HEK293 (cell line): Measurements from ENCODE around the gene MST1R.

ENCODE experiments used
- CTCF ChIA-PET: fragments of 350-600 bp; formaldehyde crosslinking; extraction: SDS; loops from one replicate; lab custom pipeline; 2021; ENCODE audit warnings: antibody characterized with exemption; lab: Yijun Ruan, JAX
- POLR2A ChIA-PET: fragments of 300-600 bp; formaldehyde crosslinking; extraction: SDS; loops from one replicate; lab custom pipeline; 2020; ENCODE audit warnings: antibody characterized with exemption, inconsistent platforms; lab: Yijun Ruan, JAX
- H3K27ac ChIP-seq: fragments of 200-500 bp; sonication (Bioruptor generic); 2 replicates; pipeline ENCODE4 v1.5.1; 2014; ENCODE audit warnings: low read depth, low read length, control low read depth, inconsistent platforms; ENCODE audit errors: extremely low read depth
- H3K36me3 ChIP-seq, 2 experiments: fragments of 200-500 bp in 1 of 2; sonication (Bioruptor generic) in 1 of 2; 1 replicate in 1 of 2; 2 replicates in 1 of 2; pipeline ENCODE4 v1.5.1; 2014 to 2017; ENCODE audit warnings: inconsistent platforms in 2 of 2, low read length in 2 of 2; ENCODE audit not compliant: control insufficient read depth in 2 of 2, insufficient read depth in 1 of 2
- H3K4me1 ChIP-seq: fragments of 200-500 bp; sonication (Bioruptor generic); 2 replicates; pipeline ENCODE4 v1.5.1; 2014; ENCODE audit warnings: mild to moderate bottlenecking, low read length, inconsistent platforms; ENCODE audit not compliant: control insufficient read depth, insufficient read depth
- H3K4me3 ChIP-seq: 2 replicates; pipeline ENCODE4 v1.5.1; 2011; ENCODE audit warnings: low read depth, mild to moderate bottlenecking, control low read depth, low read length, moderate library complexity
- H3K9me3 ChIP-seq: fragments of 200-500 bp; sonication (Bioruptor generic); 2 replicates; pipeline ENCODE4 v1.5.1; 2014; ENCODE audit warnings: low read depth, low read length, inconsistent platforms; ENCODE audit not compliant: control insufficient read depth, insufficient read depth
- HOXA7 ChIP-seq: sonication (generic); formaldehyde crosslinking; IDR thresholded peaks from 2 replicates; pipeline ENCODE4 v1.8.1; 2022; ENCODE audit warnings: missing genetic modification reagents, borderline replicate concordance
- KLF10 ChIP-seq: fragments of 450-650 bp; IDR thresholded peaks from 2 replicates; pipeline ENCODE4 v1.5.1; 2018; ENCODE audit warnings: missing biosample characterization, mild to moderate bottlenecking, missing genetic modification characterization
- KLF16 ChIP-seq: fragments of 450-650 bp; formaldehyde crosslinking; IDR thresholded peaks from 2 replicates; pipeline ENCODE4 v1.5.1; 2017; ENCODE audit warnings: missing biosample characterization, missing genetic modification characterization
- KLF9 ChIP-seq: fragments of 450-650 bp; formaldehyde crosslinking; IDR thresholded peaks from 2 replicates; pipeline ENCODE4 v1.5.1; 2016; ENCODE audit warnings: missing biosample characterization, missing genetic modification characterization, low read depth
- SCRT2 ChIP-seq: fragments of 450-650 bp; formaldehyde crosslinking; IDR thresholded peaks from 2 replicates; pipeline ENCODE4 v1.5.1; 2016; ENCODE audit warnings: missing biosample characterization, missing genetic modification characterization
- SP3 ChIP-seq: fragments of 450-650 bp; formaldehyde crosslinking; IDR thresholded peaks from 2 replicates; pipeline ENCODE4 v1.5.1; 2016; ENCODE audit warnings: missing biosample characterization, missing genetic modification characterization
- YY1 ChIP-seq: fragments of 450-650 bp; formaldehyde crosslinking; IDR thresholded peaks from 2 replicates; pipeline ENCODE4 v1.5.1; 2018; ENCODE audit warnings: missing biosample characterization, missing genetic modification characterization
- YY2 ChIP-seq: fragments of 450-650 bp; formaldehyde crosslinking; IDR thresholded peaks from 2 replicates; pipeline ENCODE4 v1.5.1; 2016; ENCODE audit warnings: missing biosample characterization, missing genetic modification characterization
- ZBTB20 ChIP-seq: fragments of 450-650 bp; formaldehyde crosslinking; IDR thresholded peaks from 2 replicates; pipeline ENCODE4 v1.5.1; 2016; ENCODE audit warnings: missing biosample characterization, missing genetic modification characterization
- ZFP3 ChIP-seq: fragments of 450-650 bp; formaldehyde crosslinking; IDR thresholded peaks from 2 replicates; pipeline ENCODE4 v1.5.1; 2016; ENCODE audit warnings: low read depth, missing biosample characterization, missing genetic modification characterization
- ZIC2 ChIP-seq: fragments of 450-650 bp; formaldehyde crosslinking; IDR thresholded peaks from 2 replicates; pipeline ENCODE4 v1.5.1; 2016; ENCODE audit warnings: missing biosample characterization, missing genetic modification characterization
- ZNF112 ChIP-seq: fragments of 450-650 bp; formaldehyde crosslinking; IDR thresholded peaks from 2 replicates; pipeline ENCODE4 v1.5.0; 2017; ENCODE audit warnings: missing biosample characterization, missing genetic modification characterization
- ZNF146 ChIP-seq: fragments of 450-650 bp; formaldehyde crosslinking; IDR thresholded peaks from 2 replicates; pipeline ENCODE4 v1.5.1; 2016; ENCODE audit warnings: missing biosample characterization, missing genetic modification characterization
- ZNF174 ChIP-seq: fragments of 450-650 bp; formaldehyde crosslinking; IDR thresholded peaks from 2 replicates; pipeline ENCODE4 v1.5.0; 2017; ENCODE audit warnings: missing biosample characterization, mild to moderate bottlenecking, missing genetic modification characterization
- ZNF184 ChIP-seq: fragments of 450-650 bp; IDR thresholded peaks from 2 replicates; pipeline ENCODE4 v1.5.1; 2018; ENCODE audit warnings: missing biosample characterization, mild to moderate bottlenecking, missing genetic modification characterization
- ZNF23 ChIP-seq: fragments of 450-650 bp; formaldehyde crosslinking; IDR thresholded peaks from 2 replicates; pipeline ENCODE4 v1.5.1; 2016; ENCODE audit warnings: missing biosample characterization, missing genetic modification characterization, borderline replicate concordance
- ZNF266 ChIP-seq: fragments of 450-650 bp; formaldehyde crosslinking; IDR thresholded peaks from 2 replicates; pipeline ENCODE4 v1.5.1; 2016; ENCODE audit warnings: missing biosample characterization, missing genetic modification characterization, low read depth
- ZNF426 ChIP-seq: fragments of 450-650 bp; formaldehyde crosslinking; IDR thresholded peaks from 2 replicates; pipeline ENCODE4 v1.5.1; 2017; ENCODE audit warnings: missing biosample characterization, missing genetic modification characterization, mild to moderate bottlenecking, inconsistent platforms, moderate library complexity
- ZNF449 ChIP-seq: fragments of 450-650 bp; formaldehyde crosslinking; IDR thresholded peaks from 2 replicates; pipeline ENCODE4 v1.5.1; 2017; ENCODE audit warnings: missing biosample characterization, mild to moderate bottlenecking, missing genetic modification characterization, moderate library complexity
- ZNF48 ChIP-seq: fragments of 450-650 bp; formaldehyde crosslinking; IDR thresholded peaks from 2 replicates; pipeline ENCODE4 v1.5.1; 2016; ENCODE audit warnings: missing biosample characterization, missing genetic modification characterization
- ZNF558 ChIP-seq: fragments of 450-650 bp; formaldehyde crosslinking; IDR thresholded peaks from 2 replicates; pipeline ENCODE4 v1.5.1; 2016; ENCODE audit warnings: missing biosample characterization, missing genetic modification characterization
- ZNF600 ChIP-seq: fragments of 450-650 bp; formaldehyde crosslinking; IDR thresholded peaks from 2 replicates; pipeline ENCODE4 v1.5.1; 2016; ENCODE audit warnings: missing biosample characterization, missing genetic modification characterization
- ZNF629 ChIP-seq: fragments of 450-650 bp; formaldehyde crosslinking; IDR thresholded peaks from 2 replicates; pipeline ENCODE4 v1.5.1; 2017; ENCODE audit warnings: missing biosample characterization, missing genetic modification characterization
- ZNF692 ChIP-seq: fragments of 450-650 bp; formaldehyde crosslinking; IDR thresholded peaks from 2 replicates; pipeline ENCODE4 v1.5.1; 2016; ENCODE audit warnings: missing biosample characterization, missing genetic modification characterization
- ZNF707 ChIP-seq: fragments of 450-650 bp; formaldehyde crosslinking; IDR thresholded peaks from 2 replicates; pipeline ENCODE4 v1.5.1; 2016; ENCODE audit warnings: missing biosample characterization, missing genetic modification characterization
- ZNF785 ChIP-seq: fragments of 450-650 bp; formaldehyde crosslinking; IDR thresholded peaks from 2 replicates; pipeline ENCODE4 v1.5.1; 2016; ENCODE audit warnings: missing biosample characterization, missing genetic modification characterization
- ZNF830 ChIP-seq: fragments of 450-650 bp; IDR thresholded peaks from 2 replicates; pipeline ENCODE4 v1.5.0; 2018; ENCODE audit warnings: missing biosample characterization, missing genetic modification characterization, low read depth, mild to moderate bottlenecking, moderate library complexity
- ZSCAN23 ChIP-seq: fragments of 450-650 bp; formaldehyde crosslinking; IDR thresholded peaks from 2 replicates; pipeline ENCODE4 v1.5.1; 2016; ENCODE audit warnings: missing biosample characterization, missing genetic modification characterization
- ZXDB ChIP-seq: fragments of 450-650 bp; formaldehyde crosslinking; IDR thresholded peaks from 2 replicates; pipeline ENCODE4 v1.5.1; 2016; ENCODE audit warnings: missing biosample characterization, missing genetic modification characterization
- TF ChIP-seq, protein P1 (sequence below): fragments of 450-650 bp; formaldehyde crosslinking; IDR thresholded peaks from 2 replicates; pipeline ENCODE4 v1.5.1; 2017; ENCODE audit warnings: missing biosample characterization, missing genetic modification characterization

Gene MST1R

DNA sequence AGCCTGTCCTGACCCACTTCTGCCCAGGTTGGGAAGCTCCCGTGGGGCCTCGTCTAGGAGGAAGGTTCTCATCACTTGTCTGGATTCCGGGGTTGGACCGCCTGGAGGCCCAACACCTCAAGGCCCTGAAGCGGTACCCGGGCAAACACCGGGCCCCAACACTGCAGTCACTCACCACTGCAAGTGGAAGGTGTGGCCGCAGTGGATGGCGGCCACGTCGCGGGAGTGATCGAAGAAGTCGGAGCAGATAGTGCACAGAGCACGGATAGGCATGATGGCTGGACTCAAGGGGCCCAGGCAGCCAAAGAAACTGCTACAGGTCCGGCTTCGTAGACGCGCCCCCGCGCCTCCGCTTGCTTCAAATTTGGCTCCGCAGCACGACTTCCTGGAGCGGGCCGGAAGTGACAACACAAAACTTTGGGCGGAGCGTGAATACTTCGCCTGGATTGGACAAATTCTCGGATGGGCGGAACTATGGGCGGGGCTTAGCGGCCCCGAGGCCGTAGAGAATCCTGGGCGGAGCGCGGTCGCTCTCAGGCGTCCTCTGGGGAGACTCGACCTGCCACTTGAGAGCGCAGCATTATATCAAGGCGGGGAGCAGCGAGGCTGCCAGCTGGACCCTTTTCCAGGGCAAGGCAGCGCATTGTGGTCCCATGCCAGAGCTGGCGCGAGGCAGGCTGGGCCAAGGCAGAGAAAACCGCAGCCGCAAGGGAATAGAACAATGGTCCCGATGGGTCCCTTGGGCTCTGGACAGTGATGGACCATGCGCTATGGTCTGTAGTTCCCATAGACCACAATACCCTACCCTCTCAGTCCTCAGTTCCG is 47.3 kb downstream of the MST1R start, which contains the start of gene TRAIP (continued):
- TF ChIP-seq SCRT2 (tag by site-specific recombination) (peak; percentile 89), ZNF629 (tag by site-specific recombination) (peak; percentile 50; the same call in 1 of the 2 replicates), SP3 (tag by site-specific recombination) (peak; percentile 93), ZNF692 (0 out of 2 replicates have a peak, but pooled peaks have one; percentile 42), ZIC2 (tag by site-specific recombination) (no peak), KLF10 (peak; percentile 22; the same call in 1 of the 2 replicates), ZSCAN23 (tag by site-specific recombination) (no peak), ZBTB20 (tag by site-specific recombination) (peak; percentile 89), KLF9 (tag by site-specific recombination) (peak; percentile 56; the same call in 1 of the 2 replicates), ZXDB (tag by site-specific recombination) (peak; percentile 35; the same call in 1 of the 2 replicates), ZNF174 (tag by site-specific recombination) (no peak), ZNF48 (tag by site-specific recombination) (no peak), YY2 (tag by site-specific recombination) (0 out of 2 replicates have a peak, but pooled peaks have one; percentile 11), ZNF23 (tag by site-specific recombination) (no peak), ZNF146 (no peak), HOXA7 (CRISPR knock-in tag) (no peak), KLF16 (0 out of 2 replicates have a peak, but pooled peaks have one; percentile 42)
- TF ChIP-seq, protein P1, sequence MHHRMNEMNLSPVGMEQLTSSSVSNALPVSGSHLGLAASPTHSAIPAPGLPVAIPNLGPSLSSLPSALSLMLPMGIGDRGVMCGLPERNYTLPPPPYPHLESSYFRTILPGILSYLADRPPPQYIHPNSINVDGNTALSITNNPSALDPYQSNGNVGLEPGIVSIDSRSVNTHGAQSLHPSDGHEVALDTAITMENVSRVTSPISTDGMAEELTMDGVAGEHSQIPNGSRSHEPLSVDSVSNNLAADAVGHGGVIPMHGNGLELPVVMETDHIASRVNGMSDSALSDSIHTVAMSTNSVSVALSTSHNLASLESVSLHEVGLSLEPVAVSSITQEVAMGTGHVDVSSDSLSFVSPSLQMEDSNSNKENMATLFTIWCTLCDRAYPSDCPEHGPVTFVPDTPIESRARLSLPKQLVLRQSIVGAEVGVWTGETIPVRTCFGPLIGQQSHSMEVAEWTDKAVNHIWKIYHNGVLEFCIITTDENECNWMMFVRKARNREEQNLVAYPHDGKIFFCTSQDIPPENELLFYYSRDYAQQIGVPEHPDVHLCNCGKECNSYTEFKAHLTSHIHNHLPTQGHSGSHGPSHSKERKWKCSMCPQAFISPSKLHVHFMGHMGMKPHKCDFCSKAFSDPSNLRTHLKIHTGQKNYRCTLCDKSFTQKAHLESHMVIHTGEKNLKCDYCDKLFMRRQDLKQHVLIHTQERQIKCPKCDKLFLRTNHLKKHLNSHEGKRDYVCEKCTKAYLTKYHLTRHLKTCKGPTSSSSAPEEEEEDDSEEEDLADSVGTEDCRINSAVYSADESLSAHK (tag by site-specific recombination) = peak; percentile 80

DNA sequence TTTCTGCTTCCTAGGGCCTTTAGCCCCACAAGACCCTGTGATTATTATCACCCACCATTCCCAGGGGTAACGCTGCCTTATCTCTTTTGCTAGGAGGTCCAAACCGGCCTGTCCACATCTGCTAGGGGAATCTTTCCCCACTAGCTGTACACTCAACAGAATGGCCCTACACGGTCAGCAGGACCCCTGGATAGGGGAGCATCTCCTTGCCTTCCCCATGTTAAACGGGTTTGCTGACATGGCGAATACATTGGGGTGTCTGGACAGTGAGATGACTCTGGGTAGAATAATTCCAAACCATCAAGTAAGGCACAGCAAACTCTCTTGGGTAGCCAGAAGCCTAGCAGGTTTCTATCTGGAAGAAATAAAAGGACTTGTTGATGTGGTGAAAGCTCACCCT is 48.0 kb downstream of the MST1R start:
- Histone ChIP-seq H3K4me3 (peak overlapping the region; percentile 54), H3K27ac (no peak overlapping the region), H3K4me1 (no peaks in the 10 kb centered on the region), H3K36me3 (peaks cover 0 to 3% of the 10 kb centered on the region in 2 experiments; a peak in 2 of 3 replicates), H3K9me3 (no peaks in the 10 kb centered on the region)
- TF ChIP-seq KLF9 (tag by site-specific recombination) (no peak), ZNF112 (tag by site-specific recombination) (no peak), ZNF184 (tag by site-specific recombination) (no peak)
- CTCF ChIA-PET = interaction anchor here (0.8 to 1.4 kb wide), 3 partner anchors 17 to 50 kb away, joined by 3 to 5 read pairs (median 5); no protein-coding TSS in a partner anchor
- POLR2A ChIA-PET = no interaction called here

DNA sequence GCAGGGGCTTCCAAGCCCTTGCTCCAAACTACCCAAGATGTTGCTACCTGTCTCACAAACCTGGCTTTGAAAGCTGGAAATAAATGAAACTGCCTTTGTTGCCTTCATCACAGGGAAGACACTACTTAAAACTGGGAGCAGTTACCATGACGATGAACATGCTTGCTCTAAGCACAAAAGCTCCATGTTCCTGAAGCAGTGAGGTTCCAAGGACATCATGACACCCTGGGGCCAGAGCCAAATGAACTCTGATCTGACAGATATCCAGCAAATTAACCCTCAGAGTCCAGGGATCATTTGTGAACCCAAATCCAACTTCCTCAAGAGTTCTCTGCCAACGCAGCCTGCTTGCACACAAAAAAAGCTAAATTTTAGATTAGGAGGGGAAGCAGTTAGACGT is 58.0 kb downstream of the MST1R start:
- Histone ChIP-seq H3K27ac (no peak overlapping the region), H3K4me1 (no peaks in the 10 kb centered on the region), H3K4me3 (no peak overlapping the region), H3K36me3 (peaks cover 0 to 73% of the 10 kb centered on the region in 2 experiments; a peak in 2 of 3 replicates), H3K9me3 (no peaks in the 10 kb centered on the region)
- CTCF ChIA-PET = interaction anchor here (0.6 to 0.9 kb wide), 2 partner anchors 44 to 121 kb away, joined by 3 to 4 read pairs; no protein-coding TSS in a partner anchor
- POLR2A ChIA-PET = no interaction called here
- TF ChIP-seq ZNF830 (tag by site-specific recombination) (no peak), ZFP3 (tag by site-specific recombination) (no peak), ZNF707 (tag by site-specific recombination) (no peak), ZNF266 (tag by site-specific recombination) (no peak), ZNF558 (no peak), ZNF449 (tag by site-specific recombination) (no peak), ZNF184 (tag by site-specific recombination) (no peak), ZNF600 (tag by site-specific recombination) (no peak), YY1 (tag by site-specific recombination) (no peak), ZNF785 (tag by site-specific recombination) (no peak), ZNF426 (no peak)
